ENCODE measurements around the gene UQCR10.

Gene UQCR10

DNA sequence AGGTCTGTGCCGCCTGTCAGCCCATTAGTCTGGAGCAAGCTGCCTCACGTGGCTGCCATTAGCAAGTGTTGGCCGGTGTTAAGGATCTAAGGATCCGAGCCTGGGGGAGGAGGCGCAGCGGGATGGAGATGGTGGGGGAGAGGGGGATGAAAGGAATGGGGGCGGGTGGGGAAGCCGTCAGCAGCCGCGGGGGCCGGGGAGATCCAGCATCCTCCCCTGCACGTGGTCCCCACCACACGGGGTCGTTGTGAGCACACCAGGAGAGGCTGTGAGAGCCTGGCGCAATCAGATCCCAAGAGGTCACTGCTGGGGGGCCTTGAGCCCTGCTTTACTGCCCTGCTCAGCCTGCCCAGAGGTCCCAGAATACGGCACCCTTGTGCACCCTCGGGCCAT lies 40.0 kb upstream of the UQCR10 start:
- Histone ChIP-seq H3K4me3 (ENCODE audit: low read length) (no peak overlapping the region), H3K27ac (ENCODE audit: low read depth, low read length) (no peak overlapping the region), H3K4me1 (ENCODE audit: control insufficient read depth, insufficient read depth, low read length) (no peaks in the 10 kb centered on the region), H3K9ac (ENCODE audit: low read length) (no peak overlapping the region), H3K27me3 (ENCODE audit: control insufficient read depth, insufficient read depth, low read length) (no peaks in the 10 kb centered on the region), H3K36me3 (ENCODE audit: control insufficient read depth, insufficient read depth, low read length) (peaks cover 6% of the 10 kb centered on the region)

DNA sequence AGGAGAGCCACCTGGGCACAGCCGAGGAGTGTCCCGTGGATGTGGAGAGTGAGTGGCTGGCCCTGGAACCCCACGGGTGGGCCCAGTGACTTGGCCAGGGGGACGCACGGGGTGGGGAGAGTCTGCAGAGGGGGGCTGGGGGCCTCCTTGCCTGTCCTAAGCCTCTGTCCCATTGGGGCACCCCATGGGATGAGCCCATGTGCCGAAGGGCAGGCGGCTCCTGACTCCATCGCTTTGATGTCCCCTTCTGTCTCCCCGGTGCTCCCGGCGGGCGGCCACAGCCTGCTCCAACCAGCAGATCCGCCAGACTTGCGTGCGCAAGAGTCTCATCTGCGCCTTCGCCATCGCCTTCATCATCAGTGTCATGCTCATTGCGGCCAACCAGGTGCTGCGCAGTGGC lies 38.0 kb upstream of the UQCR10 start:
- Histone ChIP-seq H3K4me1 (ENCODE audit: control insufficient read depth, insufficient read depth, low read length) (peaks cover 3% of the 10 kb centered on the region), H3K9ac (ENCODE audit: low read length) (no peak overlapping the region), H3K4me3 (ENCODE audit: low read length) (no peak overlapping the region), H3K27ac (ENCODE audit: low read depth, low read length) (no peak overlapping the region), H3K36me3 (ENCODE audit: control insufficient read depth, insufficient read depth, low read length) (peaks cover 6% of the 10 kb centered on the region), H3K27me3 (ENCODE audit: control insufficient read depth, insufficient read depth, low read length) (no peaks in the 10 kb centered on the region)

GRCh38 chr22:29731058-29731850 lies 35.9 kb upstream of the UQCR10 start:
- Histone ChIP-seq H3K36me3 (ENCODE audit: control insufficient read depth, insufficient read depth, low read length) (peaks cover 6% of the 10 kb centered on the region), H3K4me3 (ENCODE audit: low read length) (no peak overlapping the region), H3K27me3 (ENCODE audit: control insufficient read depth, insufficient read depth, low read length) (no peaks in the 10 kb centered on the region), H3K9ac (ENCODE audit: low read length) (no peak overlapping the region), H3K4me1 (ENCODE audit: control insufficient read depth, insufficient read depth, low read length) (peaks cover 3% of the 10 kb centered on the region), H3K27ac (ENCODE audit: low read depth, low read length) (no peak overlapping the region)

GRCh38 chr22:29732883-29733282 lies 34.3 kb upstream of the UQCR10 start:
- H3K36me3 ChIP-seq (ENCODE audit: control insufficient read depth, insufficient read depth, low read length): peaks cover 6% of the 10 kb centered on the region
- H3K27me3 ChIP-seq (ENCODE audit: control insufficient read depth, insufficient read depth, low read length): no peaks in the 10 kb centered on the region
- H3K9ac ChIP-seq (ENCODE audit: low read length): no peak overlapping the region
- no peak overlapping the region for H3K4me3 ChIP-seq (ENCODE audit: low read length)
- H3K27ac ChIP-seq (ENCODE audit: low read depth, low read length): no peak overlapping the region
- peaks cover 3% of the 10 kb centered on the region for H3K4me1 ChIP-seq (ENCODE audit: control insufficient read depth, insufficient read depth, low read length)

DNA sequence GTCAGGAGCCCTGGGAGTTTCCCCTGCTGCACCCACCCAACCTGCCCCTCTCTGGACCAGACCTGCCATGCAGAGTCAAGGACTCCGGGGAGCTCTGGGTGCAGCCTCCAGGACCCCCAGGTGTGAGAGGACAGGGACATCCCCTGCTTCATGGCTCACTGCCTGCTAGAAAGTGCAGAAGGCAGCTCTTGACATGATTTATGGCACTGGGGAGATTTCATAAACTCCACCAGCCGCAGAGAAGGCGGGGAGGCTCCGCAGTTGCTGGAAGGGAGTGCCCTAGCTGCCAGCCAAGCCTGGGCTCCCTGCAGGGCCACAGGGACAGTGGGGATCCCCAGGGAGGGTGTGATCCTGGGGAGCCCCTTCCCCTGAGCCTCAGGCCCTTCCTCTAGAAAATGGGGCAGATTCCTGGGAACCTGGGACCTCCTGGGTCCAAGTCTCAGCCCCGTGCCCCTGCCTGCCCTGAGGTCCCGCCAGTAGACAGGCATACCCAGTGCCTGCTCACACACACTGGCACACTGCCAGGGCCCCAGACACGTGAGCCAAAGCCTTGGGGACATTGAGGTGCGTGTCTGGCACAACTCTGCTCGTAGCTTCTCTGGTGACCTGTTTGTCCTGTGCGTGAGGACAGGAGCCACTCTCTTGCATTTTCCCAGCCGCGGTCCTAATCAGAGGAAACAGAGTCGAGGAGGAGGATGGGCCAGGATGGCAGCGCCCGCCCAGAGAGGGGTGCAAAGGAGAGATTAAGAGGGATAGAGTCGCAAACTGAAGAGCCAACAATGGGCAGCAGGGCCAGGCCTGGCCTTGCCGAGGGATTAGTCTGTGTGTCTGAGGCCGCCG lies 33.6 kb upstream of the UQCR10 start:
- H3K27ac ChIP-seq (ENCODE audit: low read depth, low read length): no peak overlapping the region
- H3K9ac ChIP-seq (ENCODE audit: low read length): no peak overlapping the region
- H3K4me1 ChIP-seq (ENCODE audit: control insufficient read depth, insufficient read depth, low read length): peaks cover 3% of the 10 kb centered on the region
- H3K4me3 ChIP-seq (ENCODE audit: low read length): no peak overlapping the region
- peaks cover 6% of the 10 kb centered on the region for H3K36me3 ChIP-seq (ENCODE audit: control insufficient read depth, insufficient read depth, low read length)
- H3K27me3 ChIP-seq (ENCODE audit: control insufficient read depth, insufficient read depth, low read length): no peaks in the 10 kb centered on the region

DNA sequence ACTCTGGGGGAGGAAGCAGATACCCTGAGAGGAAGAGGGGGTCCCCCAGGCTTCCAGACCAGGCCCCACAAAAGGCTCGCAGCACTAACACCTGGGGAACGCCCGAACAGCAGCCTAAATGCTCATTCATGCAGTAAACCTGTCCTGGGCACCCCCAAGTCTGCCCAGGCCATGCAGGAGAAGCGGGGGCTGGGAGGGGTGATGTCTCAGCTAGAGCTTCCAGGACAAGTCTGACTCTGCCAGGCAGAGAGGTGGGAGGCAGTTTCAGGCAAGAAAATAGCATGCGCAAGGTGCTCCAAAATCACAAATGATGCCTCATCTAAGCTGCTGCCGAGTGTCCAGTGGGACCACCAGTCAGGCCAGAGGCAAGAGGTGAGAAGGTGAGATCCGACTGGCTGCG lies 32.8 kb upstream of the UQCR10 start:
- Histone ChIP-seq H3K9ac (ENCODE audit: low read length) (no peak overlapping the region), H3K27ac (ENCODE audit: low read depth, low read length) (no peak overlapping the region), H3K36me3 (ENCODE audit: control insufficient read depth, insufficient read depth, low read length) (peaks cover 8% of the 10 kb centered on the region), H3K27me3 (ENCODE audit: control insufficient read depth, insufficient read depth, low read length) (no peaks in the 10 kb centered on the region), H3K4me3 (ENCODE audit: low read length) (no peak overlapping the region), H3K4me1 (ENCODE audit: control insufficient read depth, insufficient read depth, low read length) (peaks cover 3% of the 10 kb centered on the region)

DNA sequence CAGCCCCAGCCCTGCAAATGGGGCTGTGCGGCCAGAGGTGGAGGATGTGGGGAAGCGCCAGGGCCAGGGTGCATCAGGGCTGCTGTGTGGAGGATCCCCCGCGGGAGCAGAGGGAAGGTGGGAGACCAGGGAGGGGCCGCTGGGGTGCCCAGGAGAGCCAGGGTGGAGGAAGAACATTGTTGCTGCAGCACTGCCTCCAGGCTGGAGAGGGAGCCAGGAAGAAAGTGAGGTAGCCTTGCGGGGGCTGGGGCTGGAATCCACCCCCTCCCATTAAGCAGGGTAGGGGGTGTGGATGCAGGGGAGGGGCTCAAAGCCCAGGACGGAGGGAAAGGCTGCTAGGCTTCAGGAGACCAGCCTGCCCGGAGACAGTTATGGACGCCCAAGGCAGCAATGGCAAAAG lies 32.3 kb upstream of the UQCR10 start:
- Histone ChIP-seq H3K4me1 (ENCODE audit: control insufficient read depth, insufficient read depth, low read length) (peaks cover 3% of the 10 kb centered on the region), H3K27me3 (ENCODE audit: control insufficient read depth, insufficient read depth, low read length) (no peaks in the 10 kb centered on the region), H3K9ac (ENCODE audit: low read length) (no peak overlapping the region), H3K27ac (ENCODE audit: low read depth, low read length) (no peak overlapping the region), H3K36me3 (ENCODE audit: control insufficient read depth, insufficient read depth, low read length) (peaks cover 8% of the 10 kb centered on the region), H3K4me3 (ENCODE audit: low read length) (no peak overlapping the region)

GRCh38 chr22:29735416-29735815 lies 31.8 kb upstream of the UQCR10 start:
- no peak overlapping the region for H3K9ac ChIP-seq (ENCODE audit: low read length)

GRCh38 chr22:29737251-29738117 lies 29.7 kb upstream of the UQCR10 start:
- Histone ChIP-seq H3K4me3 (ENCODE audit: low read length) (no peak overlapping the region), H3K27me3 (ENCODE audit: control insufficient read depth, insufficient read depth, low read length) (no peaks in the 10 kb centered on the region), H3K36me3 (ENCODE audit: control insufficient read depth, insufficient read depth, low read length) (peaks cover 11% of the 10 kb centered on the region), H3K4me1 (ENCODE audit: control insufficient read depth, insufficient read depth, low read length) (peaks cover 3% of the 10 kb centered on the region), H3K9ac (ENCODE audit: low read length) (no peak overlapping the region), H3K27ac (ENCODE audit: low read depth, low read length) (no peak overlapping the region)

More at GRCh38 chr22:29735416-29735815, 31.8 kb upstream of the UQCR10 start:
- Histone ChIP-seq H3K4me3 (ENCODE audit: low read length) (no peak overlapping the region), H3K27me3 (ENCODE audit: control insufficient read depth, insufficient read depth, low read length) (no peaks in the 10 kb centered on the region), H3K36me3 (ENCODE audit: control insufficient read depth, insufficient read depth, low read length) (peaks cover 12% of the 10 kb centered on the region), H3K27ac (ENCODE audit: low read depth, low read length) (no peak overlapping the region), H3K4me1 (ENCODE audit: control insufficient read depth, insufficient read depth, low read length) (peaks cover 3% of the 10 kb centered on the region)

DNA sequence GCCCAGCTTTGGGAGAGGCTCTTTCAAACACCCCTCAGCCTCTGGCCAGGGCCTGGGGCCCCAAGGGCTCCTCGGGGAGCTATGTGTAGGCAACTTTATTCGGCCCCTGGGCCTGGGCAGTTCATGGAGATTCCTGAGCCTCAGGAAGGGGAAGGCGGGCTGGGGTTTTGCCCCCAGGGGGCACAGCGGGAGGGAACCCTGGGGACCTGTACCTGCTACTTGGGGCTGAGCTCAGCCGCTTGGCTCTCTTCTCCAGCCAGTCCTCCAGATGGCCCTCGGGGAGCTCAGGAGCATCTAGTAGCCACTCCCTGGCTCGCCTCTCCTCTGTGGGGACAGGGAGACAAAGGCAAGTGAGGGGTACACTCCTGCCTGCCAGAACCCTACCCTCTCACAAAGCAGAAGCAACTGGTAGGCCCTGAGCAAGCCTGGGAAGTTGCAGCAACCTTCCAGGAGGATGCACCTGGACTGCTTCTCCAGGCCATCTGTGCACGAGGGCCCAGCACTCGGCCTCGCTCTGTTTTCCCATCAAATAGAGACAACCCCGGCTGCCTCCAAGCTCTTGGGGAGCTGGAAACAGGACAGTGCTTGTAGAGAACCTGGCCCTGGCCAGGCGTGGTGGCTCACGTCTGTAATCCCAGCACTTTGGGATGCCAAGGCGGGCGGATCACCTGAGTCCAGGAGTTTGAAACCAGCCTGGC lies 28.9 kb upstream of the UQCR10 start:
- peaks cover 3% of the 10 kb centered on the region for H3K4me1 ChIP-seq (ENCODE audit: control insufficient read depth, insufficient read depth, low read length)
- H3K36me3 ChIP-seq (ENCODE audit: control insufficient read depth, insufficient read depth, low read length): peaks cover 11% of the 10 kb centered on the region
- H3K27me3 ChIP-seq (ENCODE audit: control insufficient read depth, insufficient read depth, low read length): no peaks in the 10 kb centered on the region
- H3K9ac ChIP-seq (ENCODE audit: low read length): no peak overlapping the region
- H3K27ac ChIP-seq (ENCODE audit: low read depth, low read length): no peak overlapping the region
- H3K4me3 ChIP-seq (ENCODE audit: low read length): no peak overlapping the region

GRCh38 chr22:29739346-29739875 lies 27.8 kb upstream of the UQCR10 start:
- no peaks in the 10 kb centered on the region for H3K27me3 ChIP-seq (ENCODE audit: control insufficient read depth, insufficient read depth, low read length)
- no peaks in the 10 kb centered on the region for H3K4me1 ChIP-seq (ENCODE audit: control insufficient read depth, insufficient read depth, low read length)
- H3K36me3 ChIP-seq (ENCODE audit: control insufficient read depth, insufficient read depth, low read length): peaks cover 11% of the 10 kb centered on the region
- no peak overlapping the region for H3K27ac ChIP-seq (ENCODE audit: low read depth, low read length)
- no peak overlapping the region for H3K9ac ChIP-seq (ENCODE audit: low read length)
- H3K4me3 ChIP-seq (ENCODE audit: low read length): no peak overlapping the region
